ENCODE measurements around the gene PGAP6. TPM values are rescaled to one million over a fixed set of nuclear protein-coding genes. Genes with fewer than 3 reads are reported as not detected.

Gene PGAP6
- total RNA-seq, 1 donor from 2014 or later, result 47.6 TPM

- H3K36me3 ChIP-seq, result no peaks in the 10 kb centered on the region
- peaks cover 4 to 10% of the 10 kb centered on the region in 2 donors for H3K4me1 ChIP-seq
- TF ChIP-seq CTCF (IDR thresholded peaks at IDR 0.05), result peak; percentile 41 to 59 (median 46)
- peak overlapping the region; percentile 79 to 95 for H3K4me3 ChIP-seq
- intact Hi-C loops (cut with DNase I), result loop anchor here (2.0 to 10.0 kb wide), 2 partner anchors 15 to 267 kb away; partner anchors contain the start of gene RHOT2
- peak overlapping the region; percentile 58 to 88 for H3K27ac ChIP-seq
- no peaks in the 10 kb centered on the region for H3K27me3 ChIP-seq
- peak; percentile 31 to 91 for DNase-seq (ENCODE audit: low spot score in 2 of 2)
- H3K9me3 ChIP-seq, result no peaks in the 10 kb centered on the region
These were observed 16.1 kb upstream of the PGAP6 start for GRCh38 chr16:397736-398332.

- Histone ChIP-seq H3K36me3 (no peaks in the 10 kb centered on the region), H3K9me3 (no peaks in the 10 kb centered on the region), H3K4me3 (peak within 1 kb of the TSS; percentile 79 to 95), H3K4me1 (peaks cover 4 to 8% of the 10 kb centered on the region in 2 donors), H3K27ac (peak within 1 kb of the TSS; percentile 58 to 88), H3K27me3 (no peaks in the 10 kb centered on the region)
- DNase-seq (ENCODE audit: low spot score in 2 of 2), result no peak
- intact Hi-C loops (cut with DNase I), result loop anchor here (2.0 to 10.0 kb wide), 2 partner anchors 14 to 268 kb away; partner anchors contain the start of gene RHOT2
- TF ChIP-seq CTCF (IDR thresholded peaks at IDR 0.05), result no peak
These were observed 15.4 kb upstream of the PGAP6 start, which contains the start of gene NME4 for GRCh38 chr16:397135-397661. NME4 (plus strand) TSS chr16:397199; CDS start chr16:397223, 24 bp downstream.

GRCh38 chr16:396605-397004 is 14.8 kb upstream of the PGAP6 start:
- TF ChIP-seq CTCF (IDR thresholded peaks at IDR 0.05), result no peak

GRCh38 chr16:396199-396598 is 14.4 kb upstream of the PGAP6 start:
- no peaks in the 10 kb centered on the region for H3K36me3 ChIP-seq
- DNase-seq (ENCODE audit: low spot score in 2 of 2), result no peak
- H3K4me3 ChIP-seq, result peak overlapping the region; percentile 79 to 95
- peaks cover 4 to 7% of the 10 kb centered on the region in 2 donors for H3K4me1 ChIP-seq
- intact Hi-C loops (cut with DNase I), result loop anchor here (2.0 to 10.0 kb wide), 2 partner anchors 13 to 269 kb away; partner anchors contain the start of gene RHOT2
- H3K27me3 ChIP-seq, result no peaks in the 10 kb centered on the region
- H3K27ac ChIP-seq, result peak overlapping the region; percentile 58 to 88
- TF ChIP-seq CTCF (IDR thresholded peaks at IDR 0.05), result no peak
- no peaks in the 10 kb centered on the region for H3K9me3 ChIP-seq

More at GRCh38 chr16:396605-397004, 14.8 kb upstream of the PGAP6 start:
- Histone ChIP-seq H3K4me1 (peaks cover 4 to 7% of the 10 kb centered on the region in 2 donors), H3K27me3 (no peaks in the 10 kb centered on the region), H3K27ac (peak overlapping the region; percentile 58 to 88), H3K9me3 (no peaks in the 10 kb centered on the region), H3K36me3 (no peaks in the 10 kb centered on the region), H3K4me3 (peak overlapping the region; percentile 79 to 95)
- intact Hi-C loops (cut with DNase I), result loop anchor here (2.0 to 10.0 kb wide), 2 partner anchors 14 to 268 kb away; partner anchors contain the start of gene RHOT2
- no peak for DNase-seq (ENCODE audit: low spot score in 2 of 2)

- Histone ChIP-seq H3K4me1 (no peaks in the 10 kb centered on the region), H3K9me3 (no peaks in the 10 kb centered on the region), H3K27me3 (no peaks in the 10 kb centered on the region), H3K27ac (no peak overlapping the region), H3K36me3 (no peaks in the 10 kb centered on the region), H3K4me3 (no peak overlapping the region)
- TF ChIP-seq CTCF (IDR thresholded peaks at IDR 0.05), result no peak
- DNase-seq (ENCODE audit: low spot score in 2 of 2), result no peak
- intact Hi-C loops (cut with DNase I), result loop anchor here (5.0 to 10.0 kb wide), 2 partner anchors 95 to 272 kb away; partner anchors contain the start of gene RHOT2
These were observed 10.8 kb upstream of the PGAP6 start for GRCh38 chr16:392450-393030.

All from ascending aorta (tissue), 2 donors.